Keratinocyte (primary cell): ENCODE data around the gene ANKRD33.

Source experiments
- EZH2 ChIP-seq: IDR thresholded peaks from one replicate; pipeline ENCODE4 v1.6.1; 2012; ENCODE audit warnings: inconsistent platforms, mild to moderate bottlenecking, low read length, moderate library complexity
- TF ChIP-seq, protein P1 (sequence below), 3 experiments: IDR thresholded peaks in 1 of 3; conservative IDR thresholded peaks in 1 of 3; optimal IDR thresholded peaks in 1 of 3; 2 replicates in 2 of 3; 3 replicates in 1 of 3; pipeline versions ENCODE3 to v1.5.1; 2011; ENCODE audit warnings: low read length in 3 of 3, mild to moderate bottlenecking in 3 of 3, moderate library complexity in 2 of 3, control low read depth in 1 of 3, inconsistent platforms in 1 of 3; ENCODE audit not compliant: insufficient read depth in 2 of 3; ENCODE audit errors: extremely low read depth in 1 of 3

DNA sequence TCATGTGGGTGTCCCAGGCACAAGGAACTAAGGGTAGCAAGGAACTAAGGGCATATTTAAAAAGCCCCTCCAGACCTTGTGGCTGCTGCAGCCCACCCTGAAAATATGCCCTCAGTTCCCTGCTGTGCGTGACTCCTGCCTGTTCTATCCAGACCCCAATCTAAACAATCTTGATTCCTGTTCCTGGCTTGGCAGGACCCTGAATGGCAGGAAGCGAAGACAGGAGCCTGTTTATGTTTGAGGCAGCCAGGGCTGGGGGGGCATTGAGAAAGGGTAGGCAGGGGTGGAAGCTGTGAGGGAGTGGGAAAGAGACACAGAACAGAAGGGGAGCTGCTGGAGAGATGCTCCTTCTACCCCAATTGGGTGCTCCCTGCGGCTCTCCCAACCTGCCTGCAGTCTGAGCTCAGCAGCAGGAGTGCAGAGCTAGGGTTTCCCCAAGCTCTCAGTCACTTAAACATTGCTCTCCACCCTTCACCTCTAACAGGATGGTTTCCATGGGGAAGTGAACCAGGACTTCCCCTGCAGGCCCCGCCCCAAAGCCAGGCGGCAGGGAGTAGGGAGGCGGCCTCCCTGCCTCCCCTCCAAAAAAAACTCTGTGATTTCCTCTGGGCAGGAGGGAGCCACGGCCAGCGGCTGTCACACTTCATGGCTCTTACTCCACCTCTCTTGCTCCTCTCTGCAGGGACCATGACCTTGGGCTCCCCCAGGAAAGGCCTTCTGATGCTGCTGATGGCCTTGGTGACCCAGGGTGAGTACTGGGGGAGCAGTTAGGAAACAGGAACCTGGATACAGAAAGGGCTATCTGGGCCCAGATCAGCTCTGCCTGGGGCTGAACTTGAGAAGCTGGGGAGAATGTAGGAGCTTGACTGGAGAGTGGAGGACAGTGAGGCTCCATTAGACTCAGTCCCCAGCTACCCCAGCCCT, 24.1 kb downstream of the ANKRD33 start:
- TF ChIP-seq, protein P1, sequence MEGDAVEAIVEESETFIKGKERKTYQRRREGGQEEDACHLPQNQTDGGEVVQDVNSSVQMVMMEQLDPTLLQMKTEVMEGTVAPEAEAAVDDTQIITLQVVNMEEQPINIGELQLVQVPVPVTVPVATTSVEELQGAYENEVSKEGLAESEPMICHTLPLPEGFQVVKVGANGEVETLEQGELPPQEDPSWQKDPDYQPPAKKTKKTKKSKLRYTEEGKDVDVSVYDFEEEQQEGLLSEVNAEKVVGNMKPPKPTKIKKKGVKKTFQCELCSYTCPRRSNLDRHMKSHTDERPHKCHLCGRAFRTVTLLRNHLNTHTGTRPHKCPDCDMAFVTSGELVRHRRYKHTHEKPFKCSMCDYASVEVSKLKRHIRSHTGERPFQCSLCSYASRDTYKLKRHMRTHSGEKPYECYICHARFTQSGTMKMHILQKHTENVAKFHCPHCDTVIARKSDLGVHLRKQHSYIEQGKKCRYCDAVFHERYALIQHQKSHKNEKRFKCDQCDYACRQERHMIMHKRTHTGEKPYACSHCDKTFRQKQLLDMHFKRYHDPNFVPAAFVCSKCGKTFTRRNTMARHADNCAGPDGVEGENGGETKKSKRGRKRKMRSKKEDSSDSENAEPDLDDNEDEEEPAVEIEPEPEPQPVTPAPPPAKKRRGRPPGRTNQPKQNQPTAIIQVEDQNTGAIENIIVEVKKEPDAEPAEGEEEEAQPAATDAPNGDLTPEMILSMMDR (optimal IDR thresholded peaks at IDR 0.05 in 1 of 3, IDR thresholded peaks at IDR 0.05 in 1 of 3, conservative IDR thresholded peaks at IDR 0.05 in 1 of 3; ENCODE audit: extremely low read depth in 1 of 3, insufficient read depth in 2 of 3, low read length in 3 of 3), result no peak
- no peak for TF ChIP-seq EZH2
